ENCODE results near the gene SMG6. TPM values are rescaled to one million over a fixed set of nuclear protein-coding genes. Genes with fewer than 3 reads are reported as not detected.

Gene SMG6
- total RNA-seq, 1 experiment from 2014 or later: 28.6 TPM

DNA sequence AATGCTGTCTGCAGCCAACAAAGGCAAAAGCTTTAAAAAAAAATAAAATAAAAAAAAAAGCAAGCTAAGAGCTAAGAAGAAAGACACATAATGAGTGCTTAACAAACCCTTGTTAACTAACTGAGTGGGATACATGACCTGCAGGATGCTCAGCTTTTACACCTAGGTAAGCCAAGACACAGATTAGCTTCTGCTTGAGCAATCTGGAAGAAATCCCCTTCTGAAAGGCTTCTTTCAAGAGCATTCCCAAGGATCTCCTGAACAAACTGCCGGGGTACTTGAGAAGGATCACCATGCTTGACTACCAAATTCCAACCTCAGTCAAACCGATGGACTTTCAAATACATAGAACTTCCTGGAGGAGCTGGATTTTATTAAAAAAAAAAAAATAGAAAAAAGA, 92.9 kb downstream of the SMG6 start:
- Histone ChIP-seq H3K4me1 (ENCODE audit: insufficient read depth, low read length) (peaks cover 4% of the 10 kb centered on the region; the same call in 1 of the 2 replicates), H2AFZ (ENCODE audit: low read length) (no peak overlapping the region)
- peaks cover 19 to 31% of the 10 kb centered on the region in 2 experiments for H3K4me1 Mint-ChIP-seq

More for the DNA sequence above, 92.9 kb downstream of the SMG6 start:
- Histone ChIP-seq H4K91ac (ENCODE audit: insufficient read length, low read depth, low read length) (no peak overlapping the region), H3K9ac (ENCODE audit: extremely low read depth, insufficient read length, low read length) (no peak overlapping the region), H3K56ac (ENCODE audit: insufficient read length, low read depth, low read length) (no peak overlapping the region), H2BK120ac (ENCODE audit: low read depth, low read length, poor library complexity, severe bottlenecking) (no peak overlapping the region), H4K5ac (ENCODE audit: insufficient read length, low read depth, low read length) (no peak overlapping the region), H2BK12ac (ENCODE audit: insufficient read length, low read depth, low read length) (no peak overlapping the region), H3K9me3 (ENCODE audit: control insufficient read depth, low read depth, low read length) (no peaks in the 10 kb centered on the region), H3T11ph (ENCODE audit: low read length) (no peak overlapping the region), H3K4ac (ENCODE audit: low read depth, low read length) (no peak overlapping the region), H2AK5ac (ENCODE audit: insufficient read length, low read length) (no peak overlapping the region), H4K20me1 (ENCODE audit: control insufficient read depth, insufficient read depth, insufficient read length) (no peaks in the 10 kb centered on the region), H3K23me2 (ENCODE audit: insufficient read length, low read depth, low read length, poor library complexity, severe bottlenecking) (no peaks in the 10 kb centered on the region), H2BK5ac (ENCODE audit: insufficient read length, low read length) (no peak overlapping the region), H3K79me1 (ENCODE audit: insufficient read depth, low read depth, low read length, poor library complexity, severe bottlenecking) (no peaks in the 10 kb centered on the region), H3K14ac (ENCODE audit: insufficient read depth, low read length) (no peak overlapping the region), H2BK20ac (ENCODE audit: low read depth, low read length, poor library complexity, severe bottlenecking) (no peak overlapping the region), H3K27ac (ENCODE audit: insufficient read length, low read depth, low read length) (no peak overlapping the region), H3K23ac (ENCODE audit: insufficient read length, low read depth, low read length) (no peak overlapping the region), H4K8ac (replicated peaks; ENCODE audit: insufficient read length, low read depth, low read length) (no peak overlapping the region), H3K4me2 (ENCODE audit: insufficient read depth, insufficient read length, low read length) (no peak overlapping the region), H3K27me3 (ENCODE audit: insufficient read depth, low read length) (no peaks in the 10 kb centered on the region), H2BK15ac (ENCODE audit: low read depth, low read length) (no peak overlapping the region), H3K79me2 (ENCODE audit: insufficient read depth, low read length) (no peaks in the 10 kb centered on the region), H3K18ac (ENCODE audit: insufficient read length, low read depth, low read length) (no peak overlapping the region)
- H3K27ac Mint-ChIP-seq: no peak overlapping the region
- H3K4me3 Mint-ChIP-seq: no peak overlapping the region
- DNase-seq: no peak
- no CpG with 5 or more reads among the region's 2 CpGs for WGBS (ENCODE audit: extremely low coverage, insufficient read length, low lambda C conversion rate)
- no peaks in the 10 kb centered on the region for H3K9me3 Mint-ChIP-seq
- TF ChIP-seq, protein P1, sequence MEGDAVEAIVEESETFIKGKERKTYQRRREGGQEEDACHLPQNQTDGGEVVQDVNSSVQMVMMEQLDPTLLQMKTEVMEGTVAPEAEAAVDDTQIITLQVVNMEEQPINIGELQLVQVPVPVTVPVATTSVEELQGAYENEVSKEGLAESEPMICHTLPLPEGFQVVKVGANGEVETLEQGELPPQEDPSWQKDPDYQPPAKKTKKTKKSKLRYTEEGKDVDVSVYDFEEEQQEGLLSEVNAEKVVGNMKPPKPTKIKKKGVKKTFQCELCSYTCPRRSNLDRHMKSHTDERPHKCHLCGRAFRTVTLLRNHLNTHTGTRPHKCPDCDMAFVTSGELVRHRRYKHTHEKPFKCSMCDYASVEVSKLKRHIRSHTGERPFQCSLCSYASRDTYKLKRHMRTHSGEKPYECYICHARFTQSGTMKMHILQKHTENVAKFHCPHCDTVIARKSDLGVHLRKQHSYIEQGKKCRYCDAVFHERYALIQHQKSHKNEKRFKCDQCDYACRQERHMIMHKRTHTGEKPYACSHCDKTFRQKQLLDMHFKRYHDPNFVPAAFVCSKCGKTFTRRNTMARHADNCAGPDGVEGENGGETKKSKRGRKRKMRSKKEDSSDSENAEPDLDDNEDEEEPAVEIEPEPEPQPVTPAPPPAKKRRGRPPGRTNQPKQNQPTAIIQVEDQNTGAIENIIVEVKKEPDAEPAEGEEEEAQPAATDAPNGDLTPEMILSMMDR (conservative IDR thresholded peaks at IDR 0.05): no peak
- no peaks in the 10 kb centered on the region; a peak in 1 of 7 replicates for H3K36me3 Mint-ChIP-seq (ENCODE audit: insufficient read depth in 1 of 3, low read depth in 3 of 3)
- H3K27me3 Mint-ChIP-seq (ENCODE audit: low read depth): no peaks in the 10 kb centered on the region
